Non-pigmented ciliary epithelial cell (primary cell): ENCODE data around the gene SYNC.

Experiments
- DNase-seq: peaks from one replicate; pipeline ENCODE4 v3.0.0-alpha.2; 2010; ENCODE audit warnings: low read depth

Gene SYNC

DNA sequence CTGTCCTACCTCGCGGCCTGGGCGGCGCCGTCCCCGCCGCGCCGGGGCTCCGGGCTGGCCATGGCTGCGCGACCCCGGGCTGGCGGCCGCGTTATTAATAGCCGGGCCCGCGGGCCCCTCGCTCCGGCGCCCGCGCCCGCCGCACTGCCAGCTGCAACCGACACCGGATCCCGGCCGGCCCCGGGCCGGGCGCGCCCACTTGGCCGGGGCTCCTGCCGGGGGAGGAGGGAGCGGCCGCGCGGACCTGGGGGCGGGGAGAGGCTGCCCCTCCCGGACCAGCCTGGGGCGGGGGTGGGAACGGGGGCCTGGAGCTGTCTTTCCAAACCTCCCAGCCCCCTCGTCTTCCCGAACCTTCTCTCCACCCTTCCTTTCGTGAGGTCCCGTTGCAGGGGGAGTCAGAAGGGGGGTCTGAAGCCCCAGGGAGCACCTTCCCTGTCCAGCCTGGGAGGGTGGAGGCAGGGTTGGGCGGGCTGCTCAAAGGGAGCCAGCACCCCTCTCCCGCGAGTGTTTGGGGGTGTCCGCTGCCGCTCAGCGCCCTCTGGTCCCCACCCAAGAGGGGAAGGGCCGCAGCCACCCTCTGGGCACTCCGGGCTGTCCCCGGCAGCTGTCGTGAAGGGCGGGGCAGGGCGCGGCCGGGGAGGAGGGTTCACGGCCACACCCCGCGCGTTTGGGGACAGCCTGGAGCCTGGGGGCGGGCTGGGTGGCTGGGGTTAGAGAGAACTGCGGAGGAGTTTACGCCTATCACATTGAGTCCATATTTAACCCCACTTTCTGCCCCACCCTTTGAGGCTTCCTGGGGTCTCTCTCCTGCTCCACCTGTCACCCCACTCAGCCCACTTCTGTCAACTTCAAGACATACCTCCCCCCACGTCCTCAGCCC lies at the start of gene SYNC:
Gene SYNC (minus strand): TSS at position 172 of the 880 bp plus-strand sequence. CDS start 110 bp downstream, at position 62.
- no peak for DNase-seq

GRCh38 chr1:32749771-32750170 lies 47.2 kb upstream of the SYNC start:
- DNase-seq, result no peak

DNA sequence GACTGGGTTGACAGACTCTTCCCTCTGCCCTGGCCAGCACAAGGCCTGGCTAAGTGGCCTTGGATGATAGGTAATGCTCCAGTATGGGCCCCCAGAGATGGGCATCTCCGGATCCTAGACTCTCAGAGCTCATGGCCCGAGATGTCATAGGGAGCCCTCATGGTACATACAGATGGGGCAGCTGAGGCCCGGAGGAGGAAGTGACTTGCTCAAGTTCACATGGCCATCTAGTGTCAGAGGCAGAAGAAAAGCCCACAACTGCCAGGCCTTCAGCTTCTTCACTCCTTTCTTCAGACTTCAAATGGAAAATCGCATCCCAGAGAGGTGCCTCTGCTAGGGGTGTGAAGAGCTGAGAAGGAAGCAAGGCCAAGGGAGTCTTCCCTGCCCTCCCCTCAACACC lies 46.8 kb upstream of the SYNC start:
- DNase-seq, result no peak

DNA sequence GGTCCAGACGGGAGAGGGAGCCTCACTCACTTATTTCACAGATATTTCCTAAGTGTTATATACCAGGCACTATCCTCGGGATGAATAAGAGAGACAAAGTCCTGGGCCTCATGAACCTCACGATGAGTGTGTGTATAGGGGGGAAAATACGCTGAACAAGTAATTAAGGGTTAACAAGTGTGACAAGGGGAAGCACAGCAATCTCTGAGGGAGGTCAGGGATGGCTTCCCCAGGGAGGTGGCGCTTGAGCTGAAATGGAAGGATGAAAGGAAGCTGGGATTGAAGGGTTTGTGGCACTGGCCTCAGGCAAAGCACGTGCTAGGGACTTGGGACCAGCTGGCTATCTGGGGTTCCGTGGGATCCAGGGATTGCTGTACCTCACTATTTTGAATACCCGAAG lies 46.4 kb upstream of the SYNC start:
- no peak for DNase-seq

DNA sequence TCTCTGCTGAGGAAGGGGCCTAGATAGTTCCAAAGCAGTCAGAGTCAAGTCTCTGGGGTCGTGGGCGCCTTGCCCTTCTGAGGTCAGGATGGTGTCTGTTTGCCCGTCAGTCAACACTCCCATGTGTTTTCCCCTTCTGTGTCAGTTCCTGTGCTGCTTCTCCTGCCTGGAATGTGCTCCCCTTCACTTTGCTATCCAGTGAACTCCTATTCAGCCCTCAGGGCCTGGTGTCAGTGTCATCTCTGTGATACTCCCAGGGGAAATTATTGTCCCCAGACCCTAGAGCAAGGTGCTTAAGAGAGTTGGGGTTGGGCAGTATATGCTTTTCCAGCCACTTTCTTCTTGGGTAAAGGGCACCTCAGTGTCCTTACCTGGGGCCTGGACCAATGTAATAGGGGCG lies 45.8 kb upstream of the SYNC start:
- no peak for DNase-seq

DNA sequence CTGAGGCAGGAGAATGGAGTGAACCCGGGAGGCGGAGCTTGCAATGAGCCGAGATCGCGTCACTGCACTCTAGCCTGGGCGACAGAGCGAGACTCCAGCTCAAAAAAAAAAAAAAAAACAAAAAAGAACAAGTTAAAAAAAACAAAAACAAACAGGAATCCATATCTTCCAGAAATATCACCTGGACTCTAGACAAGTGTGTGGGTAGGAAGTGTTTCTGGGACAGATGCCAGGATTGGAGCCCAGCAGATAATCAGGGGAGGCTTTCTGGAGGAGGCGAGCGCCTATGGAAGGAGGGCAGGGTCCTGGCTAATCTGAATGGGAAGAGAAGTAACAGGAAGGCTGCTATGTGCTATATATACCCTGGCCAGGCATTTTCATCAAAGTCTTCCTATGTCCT lies 43.6 kb upstream of the SYNC start:
- DNase-seq, result no peak

GRCh38 chr1:32744071-32744425 lies 41.5 kb upstream of the SYNC start:
- DNase-seq, result no peak

DNA sequence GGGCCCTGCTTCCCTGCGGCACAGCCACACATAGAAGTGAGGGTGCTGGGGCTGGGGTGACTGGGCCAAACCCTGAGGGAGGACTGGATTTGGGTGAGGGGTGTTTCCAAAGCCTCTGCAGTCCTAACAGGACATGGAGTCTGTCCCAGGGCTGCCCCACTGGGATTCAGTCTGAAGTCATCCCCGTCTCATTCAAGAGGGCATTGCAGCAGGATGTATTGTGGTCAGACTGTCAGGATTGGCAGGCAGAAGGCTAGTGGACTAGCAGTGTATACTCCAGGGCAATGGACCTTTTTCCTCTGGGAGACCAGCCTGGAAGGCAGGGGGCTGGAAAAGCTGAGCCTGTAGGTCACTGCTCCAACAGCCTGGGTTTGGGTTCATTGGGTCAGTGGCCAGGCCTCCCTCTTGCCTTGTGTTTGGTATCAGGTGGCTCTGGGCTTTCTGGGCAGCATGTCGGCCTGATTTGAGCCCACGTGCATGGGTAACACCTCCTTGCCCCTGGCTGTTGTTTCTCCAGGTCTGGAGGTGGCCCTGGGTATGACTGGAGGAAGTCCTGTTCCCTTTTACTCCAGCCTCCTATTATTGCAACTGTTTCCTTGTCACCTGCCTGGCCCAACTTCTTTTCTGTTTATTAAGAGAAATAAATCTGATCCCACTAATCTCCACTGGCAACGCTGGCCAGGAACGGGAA lies 41.0 kb upstream of the SYNC start:
- no peak for DNase-seq

DNA sequence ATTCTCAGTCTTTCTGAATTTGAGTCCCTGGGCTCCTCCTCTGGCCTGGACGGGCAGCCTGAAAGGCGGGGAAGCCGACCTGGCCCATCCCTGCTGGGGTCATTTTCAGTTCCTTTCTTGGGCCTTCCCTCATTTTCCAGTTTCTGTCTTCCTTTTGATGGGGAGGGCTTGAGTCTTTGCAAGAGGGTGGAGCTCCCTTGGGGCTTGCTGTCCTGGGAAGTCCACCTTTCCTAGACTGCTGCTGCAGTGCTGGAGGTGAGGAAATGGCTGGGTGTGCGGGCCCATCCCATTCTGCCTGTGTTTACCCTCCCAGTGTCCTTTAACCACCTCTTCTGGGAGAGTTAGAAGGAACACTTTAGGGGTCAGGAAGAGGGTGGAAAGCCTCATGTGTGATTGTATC lies 40.4 kb upstream of the SYNC start:
- no peak for DNase-seq

DNA sequence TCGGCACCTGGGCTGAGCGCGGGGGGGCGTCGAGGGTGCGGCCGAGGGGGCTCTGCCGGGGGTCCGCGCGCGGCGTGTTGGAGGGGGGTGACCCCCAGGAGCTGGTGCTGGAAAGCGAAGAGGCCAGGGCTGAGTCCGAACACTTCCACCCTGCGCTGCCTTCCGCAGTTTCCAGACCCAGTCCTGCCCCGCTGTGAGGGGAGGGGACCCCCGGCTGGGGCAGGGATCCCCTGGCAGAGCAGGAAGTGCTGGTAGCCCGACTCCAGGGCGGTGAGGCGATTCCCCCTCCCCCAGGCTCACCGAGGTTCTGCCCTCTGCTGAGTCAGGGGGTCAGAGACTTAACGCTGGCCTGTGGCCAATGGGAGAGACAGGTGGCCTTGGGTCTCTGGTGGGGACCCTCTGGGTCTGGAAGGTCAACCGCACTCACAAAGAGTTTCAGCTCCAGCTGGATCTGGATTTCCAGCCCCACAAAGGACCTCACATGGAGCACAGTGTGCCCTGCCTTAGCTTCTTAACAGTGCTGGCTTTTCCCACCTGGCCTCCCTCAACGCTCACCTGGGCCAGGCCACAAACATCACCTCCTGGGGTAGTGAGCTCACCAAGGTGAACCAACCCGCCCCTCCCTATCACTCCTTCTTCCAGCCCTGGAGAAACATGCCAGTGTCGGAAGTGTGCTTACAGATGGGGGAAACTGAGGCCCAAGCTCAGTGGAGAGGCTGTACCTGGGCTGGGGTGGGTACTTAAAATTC lies 39.8 kb upstream of the SYNC start:
- DNase-seq, result no peak

- DNase-seq, result no peak
Observed at GRCh38 chr1:32741413-32742198, 39.0 kb upstream of the SYNC start.

DNA sequence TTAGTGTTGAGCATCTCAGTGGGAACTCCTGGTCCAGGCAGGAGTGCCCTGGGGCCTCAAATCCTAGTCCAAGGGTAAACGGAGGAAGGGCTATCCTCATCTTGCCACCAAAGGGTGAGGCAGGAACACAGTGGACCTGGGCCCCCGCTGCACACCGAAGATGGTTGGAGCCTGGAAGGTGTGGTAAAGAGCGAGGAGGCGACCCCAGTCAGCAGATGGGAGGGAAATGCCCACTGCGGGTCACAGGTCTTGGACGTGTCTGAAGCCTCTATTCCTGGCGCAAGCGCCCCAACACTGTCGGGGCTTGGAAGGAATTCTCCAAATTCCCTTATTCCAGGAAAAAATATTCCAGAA lies 38.5 kb upstream of the SYNC start:
- no peak for DNase-seq

DNA sequence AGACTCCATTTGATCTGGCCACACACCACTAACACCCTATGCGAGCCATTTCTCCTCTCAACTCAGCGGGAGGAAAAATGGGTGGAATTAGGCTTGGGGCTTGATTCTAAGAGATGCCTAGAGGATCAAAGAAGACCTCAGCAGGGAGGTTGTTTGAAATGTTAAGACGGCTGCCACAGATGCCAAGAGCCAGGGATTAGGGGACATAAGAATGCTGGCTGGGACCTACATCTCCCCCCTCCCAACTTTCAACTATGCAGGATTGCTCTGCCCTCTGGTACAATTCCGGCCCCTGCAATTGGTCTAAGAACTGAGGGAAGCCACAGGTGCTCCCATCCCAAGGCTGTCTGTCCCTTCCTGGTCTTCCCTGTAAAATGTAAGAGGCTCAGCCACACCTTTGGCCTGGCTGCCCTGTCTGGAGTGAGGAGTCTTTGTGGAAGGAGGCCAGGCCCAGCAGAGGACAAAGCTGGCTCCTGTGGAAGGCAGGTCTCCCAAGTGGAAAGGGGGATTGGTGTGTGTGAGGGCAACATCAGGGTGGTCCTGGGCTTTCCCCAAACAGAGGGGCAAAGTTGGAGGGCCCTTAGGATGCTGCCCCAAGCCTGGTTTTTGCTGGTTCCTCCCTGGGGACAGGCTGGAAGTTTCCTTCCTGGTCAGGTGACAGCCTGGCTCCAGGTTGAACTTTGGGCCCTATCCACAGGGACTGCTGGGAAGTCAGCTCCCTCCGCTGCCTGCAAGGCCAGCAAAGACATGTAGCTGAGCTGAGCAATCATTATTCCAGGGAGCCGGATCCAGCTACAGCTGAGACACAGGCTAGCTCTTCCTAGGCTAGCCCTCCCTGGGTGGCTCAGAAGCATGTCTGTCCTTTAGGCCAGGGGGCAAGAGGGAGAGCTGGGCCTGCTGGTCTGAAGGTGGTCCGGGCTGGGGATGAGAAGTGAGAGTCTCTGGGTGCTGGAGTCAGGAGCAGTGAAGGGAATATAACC lies 34.5 kb upstream of the SYNC start:
- no peak for DNase-seq

DNA sequence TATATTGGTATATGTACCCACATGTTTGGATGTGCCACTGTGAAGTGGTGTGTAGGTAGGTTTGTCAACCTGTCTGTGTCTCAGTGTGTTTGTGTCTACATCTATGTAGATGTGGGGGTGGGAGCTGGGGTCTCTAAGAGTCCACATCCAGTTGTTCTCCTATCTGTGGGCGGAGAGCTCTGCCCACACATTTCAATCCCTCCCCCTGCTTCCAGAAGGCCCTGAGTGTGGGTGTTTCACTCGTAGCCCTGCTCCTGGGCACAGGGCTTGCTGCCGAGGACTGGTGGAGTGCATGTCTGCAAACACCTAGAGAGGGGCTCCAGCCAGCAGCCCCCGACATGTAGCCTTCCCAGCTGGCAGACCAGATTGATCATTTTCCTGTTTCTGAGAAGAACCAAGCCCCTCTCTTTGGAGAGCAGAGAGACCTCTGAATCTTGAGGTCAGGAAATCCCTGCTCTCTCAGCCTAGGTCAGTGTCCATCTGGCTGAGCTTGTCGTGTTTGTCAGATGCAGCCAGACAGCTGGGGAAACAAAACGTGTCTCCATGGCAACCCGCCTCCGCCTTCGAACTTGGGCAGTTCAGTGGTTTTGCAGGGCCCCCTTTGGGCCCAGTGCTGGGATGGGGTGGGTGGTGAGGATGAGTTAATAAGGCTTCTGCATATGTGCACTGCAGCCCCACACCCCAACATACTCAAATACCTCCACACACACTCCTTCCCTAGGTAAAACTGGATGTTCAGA lies 31.2 kb upstream of the SYNC start:
- no peak for DNase-seq

DNA sequence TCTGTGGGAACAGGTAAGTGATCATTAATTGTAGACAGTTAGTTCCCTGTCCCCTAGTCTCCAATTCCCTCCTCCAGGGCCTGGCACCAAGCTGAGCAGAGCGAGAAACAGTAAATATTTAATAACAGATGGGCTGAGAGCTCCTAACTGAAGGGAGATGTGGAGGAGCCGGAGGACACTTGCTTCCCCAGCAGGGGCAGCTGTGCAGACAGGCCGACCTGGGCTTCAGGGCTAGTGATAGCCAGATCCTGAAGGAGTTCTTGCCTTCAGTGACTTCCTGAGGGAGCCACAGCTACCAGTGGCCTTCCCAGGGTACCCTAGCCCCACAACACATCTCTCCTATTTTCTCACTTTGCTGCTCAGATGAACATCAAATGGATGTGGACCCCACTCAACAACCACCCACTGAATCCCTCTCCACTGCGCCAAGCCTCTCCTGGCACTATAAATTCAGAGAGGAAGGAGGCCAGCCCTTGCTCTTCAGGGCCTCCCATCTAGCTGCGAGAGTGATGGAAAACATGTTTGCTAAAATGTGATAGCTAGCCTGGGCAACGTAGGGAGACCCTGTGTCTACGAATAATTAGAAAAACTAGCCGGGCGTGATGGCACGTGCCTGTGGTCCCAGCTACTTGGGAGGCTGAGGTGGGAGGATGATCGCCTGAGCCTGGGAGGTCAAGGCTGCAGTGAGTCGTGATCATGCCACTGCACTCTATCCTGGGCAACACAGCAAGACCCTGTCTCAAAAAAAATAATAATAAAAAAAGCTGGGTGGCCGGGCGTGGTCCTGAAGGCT lies 26.9 kb upstream of the SYNC start:
- no peak for DNase-seq

DNA sequence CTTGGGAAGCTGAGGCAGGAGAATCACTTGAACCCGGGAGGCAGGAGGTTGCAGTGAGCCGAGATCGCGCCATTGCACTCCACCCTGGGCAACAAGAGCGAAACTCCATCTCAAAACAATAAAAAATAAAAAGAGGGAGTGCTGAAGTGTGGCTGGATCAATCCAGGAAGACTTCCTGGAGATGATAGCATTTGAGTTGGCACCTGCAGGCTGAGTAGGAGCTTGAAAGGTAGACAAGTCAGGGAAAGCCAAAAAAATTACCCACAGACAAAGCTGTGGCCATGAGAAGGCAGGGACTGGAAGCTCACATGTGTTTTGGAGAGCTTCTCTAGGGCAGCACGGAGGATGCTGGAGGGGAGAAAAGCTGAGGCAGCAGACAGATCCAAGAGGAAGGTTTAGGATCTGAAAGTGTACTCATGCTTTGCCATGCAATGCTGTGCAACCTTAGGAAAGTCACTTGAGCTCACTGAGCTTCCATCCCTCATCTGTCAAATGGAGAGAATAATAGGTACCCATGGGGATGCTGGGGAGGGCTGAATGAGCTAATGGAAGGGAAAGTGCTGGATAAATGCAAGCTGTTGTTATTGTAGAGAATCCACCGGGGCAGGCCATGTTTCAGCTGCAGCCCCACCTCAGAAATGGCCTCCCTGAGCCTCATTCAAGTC lies 26.0 kb upstream of the SYNC start:
- no peak for DNase-seq

DNA sequence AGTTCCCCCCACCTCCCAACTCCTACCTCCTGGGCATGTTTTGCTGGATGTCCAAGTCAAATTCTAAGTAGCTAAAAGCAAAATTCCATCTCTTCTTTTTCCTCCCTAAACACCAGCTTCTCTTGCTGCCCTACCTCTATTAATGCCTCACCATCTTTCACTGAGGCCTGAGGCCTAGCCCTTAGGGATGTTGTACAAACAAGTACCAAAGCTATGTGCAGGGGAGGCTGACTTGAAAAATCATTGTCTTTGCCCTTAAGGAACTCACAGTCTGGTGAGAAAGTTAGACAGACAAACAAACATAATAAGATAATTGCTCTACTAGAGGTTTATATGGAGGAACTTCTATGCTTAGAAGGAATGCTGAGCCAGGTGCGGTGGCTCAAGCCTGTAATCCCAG lies 25.3 kb upstream of the SYNC start:
- no peak for DNase-seq

- no peak for DNase-seq
Observed at GRCh38 chr1:32725615-32725982, 23.0 kb upstream of the SYNC start.
